HG03039 (cell line): ENCODE results near the gene TSPO2.
"Not testable (repeated sequence)": the region's sequence is repeated elsewhere in the genome, so short reads cannot be mapped to it uniquely, and the experiment has no call there.

Source experiments
- ATAC-seq: cut with Tn5 transposase; IDR thresholded peaks from one replicate; pipeline ENCODE4 v1.9.1; 2021; ENCODE audit warnings: mild to moderate bottlenecking, moderate library complexity; ENCODE audit not compliant: unreplicated experiment

The TSPO2 gene, protein sequence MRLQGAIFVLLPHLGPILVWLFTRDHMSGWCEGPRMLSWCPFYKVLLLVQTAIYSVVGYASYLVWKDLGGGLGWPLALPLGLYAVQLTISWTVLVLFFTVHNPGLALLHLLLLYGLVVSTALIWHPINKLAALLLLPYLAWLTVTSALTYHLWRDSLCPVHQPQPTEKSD

DNA sequence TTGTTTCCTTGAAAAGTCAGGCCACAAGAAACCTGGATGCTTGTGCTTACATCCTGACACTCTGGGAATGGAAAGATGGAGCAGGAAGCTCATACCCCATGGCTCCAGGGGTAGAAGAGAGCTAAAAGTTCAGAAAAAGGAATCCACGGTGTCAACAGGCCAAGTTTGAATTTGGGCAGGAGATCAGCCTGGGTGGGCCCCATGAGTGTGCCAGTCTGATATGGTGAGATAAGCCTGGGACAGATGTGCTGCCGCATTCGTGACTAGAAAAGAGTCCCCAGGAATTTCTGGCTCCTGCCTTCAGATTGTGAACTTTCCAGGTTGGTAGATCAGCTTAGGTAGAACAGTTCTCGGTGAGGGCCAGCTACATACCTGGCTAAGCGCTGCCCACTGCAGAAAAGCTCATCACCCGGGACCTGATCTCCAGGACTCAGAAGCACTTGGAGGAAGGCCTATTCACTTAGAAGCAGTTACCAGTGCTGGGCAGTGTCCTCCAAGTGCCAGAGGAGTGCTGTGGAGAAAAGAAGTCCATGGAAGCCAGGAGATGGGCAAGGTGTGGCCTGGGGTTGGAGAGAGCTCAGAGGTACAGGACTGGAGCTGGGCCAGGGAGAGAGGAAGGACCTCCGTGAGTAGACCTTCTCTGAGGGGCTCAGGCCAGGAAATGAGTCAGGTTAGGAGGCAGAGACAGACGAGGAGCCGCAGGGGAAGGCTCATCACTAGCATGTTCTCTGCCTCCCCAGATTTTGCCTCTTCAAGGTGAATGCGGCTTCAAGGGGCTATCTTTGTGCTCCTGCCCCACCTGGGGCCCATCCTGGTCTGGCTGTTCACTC is at the start of gene TSPO2:
Gene TSPO2 (plus strand): TSS at position 242 of the 830 bp plus-strand sequence. CDS start 519 bp downstream, at position 761.
- ATAC-seq = no peak

- no peak for ATAC-seq
These were observed 49.5 kb upstream of the TSPO2 start for GRCh38 chr6:40992746-40993145.

- ATAC-seq = no peak
These were observed 45.6 kb upstream of the TSPO2 start for GRCh38 chr6:40996591-40997233.

DNA sequence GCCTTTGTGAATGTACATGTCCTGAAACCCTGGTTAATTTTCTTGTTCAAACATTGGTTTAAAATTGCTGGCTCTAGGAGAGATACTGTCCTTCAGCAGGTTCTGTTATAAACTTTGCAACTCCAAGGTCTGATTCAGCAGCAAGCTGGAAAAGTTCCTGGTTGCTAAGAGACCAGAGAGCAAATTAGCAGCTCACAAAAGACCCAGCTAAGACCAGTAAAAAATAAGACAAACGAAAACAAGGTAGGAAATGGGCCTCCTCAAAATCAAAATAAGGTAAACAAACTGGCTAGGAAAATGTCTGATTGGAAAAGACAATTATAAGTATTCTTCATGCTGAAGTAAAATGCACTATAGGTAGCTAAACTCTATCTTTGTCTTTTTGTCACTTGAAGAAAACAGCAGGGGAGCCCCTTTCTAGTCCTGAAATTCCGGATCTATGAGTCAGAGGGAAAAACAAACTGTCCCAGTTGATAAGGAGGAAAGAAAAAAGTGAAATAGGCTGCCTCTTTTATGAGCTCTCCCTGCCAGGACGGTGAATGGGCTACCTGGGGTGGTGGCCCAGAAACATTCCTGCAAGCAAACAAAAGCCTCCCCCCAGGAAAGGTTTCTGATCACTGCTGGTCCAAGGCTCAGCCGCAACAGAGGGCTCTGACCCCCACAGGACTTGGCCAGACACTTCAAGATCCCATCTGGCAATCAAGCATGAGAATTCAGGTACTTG is 44.9 kb upstream of the TSPO2 start:
- ATAC-seq = no peak

DNA sequence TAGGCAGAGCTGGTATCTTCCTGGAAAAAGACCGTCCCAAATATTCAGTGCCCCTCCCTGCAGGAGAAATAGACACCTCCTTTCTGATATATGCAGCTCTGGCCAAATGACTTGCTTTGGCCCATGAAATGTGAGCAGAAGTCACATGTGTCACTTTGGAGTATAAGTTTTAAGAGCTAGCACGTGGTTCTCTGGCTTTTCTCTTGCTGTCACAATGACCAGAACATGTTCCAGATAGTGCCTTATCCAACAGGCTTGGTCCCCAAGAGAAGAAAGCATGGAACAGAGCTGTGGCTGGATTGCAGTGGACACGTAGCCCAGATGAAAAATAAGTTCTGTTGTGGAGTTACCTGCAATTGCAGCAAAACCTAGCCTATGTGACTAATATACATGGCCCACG is 43.6 kb upstream of the TSPO2 start:
- ATAC-seq = no peak

GRCh38 chr6:40999569-40999968 is 42.7 kb upstream of the TSPO2 start:
- ATAC-seq = no peak

- no peak for ATAC-seq
These were observed 42.0 kb upstream of the TSPO2 start for GRCh38 chr6:41000248-41000647.

DNA sequence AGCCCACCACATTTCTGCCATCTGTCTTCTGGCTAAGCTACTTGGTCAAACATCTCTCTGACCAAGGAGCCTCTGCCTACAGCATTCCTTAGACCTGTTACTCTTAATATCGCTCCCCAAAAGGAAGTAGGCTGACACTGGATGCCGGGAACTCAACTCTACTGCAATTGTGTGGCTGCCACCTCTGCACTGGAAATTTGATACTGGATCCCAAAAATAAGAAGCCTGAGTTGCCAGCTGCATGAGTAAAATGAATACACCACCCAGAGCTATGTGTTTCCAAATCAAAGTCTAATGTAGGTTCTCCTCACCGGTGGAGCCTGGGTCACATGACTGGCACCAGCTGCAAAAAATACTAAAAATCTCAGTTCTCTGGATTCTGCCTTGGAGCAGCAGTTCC is 40.1 kb upstream of the TSPO2 start:
- ATAC-seq = no peak

- ATAC-seq = not testable (repeated sequence)
These were observed 36.0 kb upstream of the TSPO2 start for GRCh38 chr6:41006217-41006616.

DNA sequence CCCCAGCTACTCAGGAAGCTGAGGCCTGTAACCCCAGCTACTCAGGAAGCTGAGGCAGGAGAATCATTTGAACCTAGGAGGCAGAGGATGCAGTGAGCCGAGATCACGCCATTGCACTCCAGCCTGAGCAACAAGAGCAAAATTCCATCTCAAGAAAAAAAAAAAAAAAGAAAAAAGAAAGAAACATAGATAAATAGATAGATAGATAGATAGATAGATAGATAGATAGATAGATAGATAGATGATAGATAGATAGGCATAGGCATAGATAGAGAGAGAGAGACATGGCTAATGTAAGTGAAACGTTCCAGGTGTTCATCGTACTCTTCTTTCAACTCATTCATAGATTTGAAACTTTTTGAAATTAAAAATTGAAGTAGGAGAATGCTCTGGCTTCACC is 35.3 kb upstream of the TSPO2 start:
- ATAC-seq = not testable (repeated sequence)

DNA sequence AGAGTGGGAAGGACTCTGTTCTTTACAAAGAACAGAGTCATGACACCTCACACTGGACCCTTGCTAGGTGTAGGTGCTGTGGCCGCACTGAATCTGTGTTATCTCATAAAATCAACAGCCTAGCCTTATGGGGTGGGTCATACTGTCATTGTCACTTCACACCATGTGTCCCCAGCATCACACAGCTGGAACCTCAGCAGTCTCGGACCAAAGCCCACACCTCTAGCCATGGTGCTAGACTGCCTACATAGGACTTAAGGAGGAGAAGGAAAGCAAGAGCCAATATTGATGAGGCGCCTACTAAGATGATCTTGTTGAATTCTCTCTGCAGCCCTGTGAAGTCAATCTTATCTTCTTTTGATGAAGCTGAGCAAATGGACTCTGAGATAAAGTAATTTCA is 34.3 kb upstream of the TSPO2 start:
- no peak for ATAC-seq

DNA sequence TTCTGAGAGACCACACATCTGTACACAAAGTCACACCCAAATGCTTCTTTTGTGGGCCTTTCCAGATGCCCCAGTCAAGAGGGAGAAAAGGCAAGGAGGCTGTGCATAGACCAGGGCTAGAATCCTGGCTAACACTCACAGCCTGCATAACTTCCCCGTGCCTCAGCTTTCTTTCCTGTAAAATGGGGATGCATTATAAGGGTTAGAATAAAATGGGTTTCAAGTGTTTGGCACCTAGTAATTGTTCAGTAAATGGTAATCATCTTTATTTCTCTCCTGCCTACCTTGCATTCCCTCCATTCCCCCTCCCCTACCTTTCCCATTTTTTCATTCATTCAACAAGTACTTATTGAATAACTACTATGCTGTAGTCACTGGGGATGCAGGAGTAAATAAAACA is 32.6 kb upstream of the TSPO2 start:
- no peak for ATAC-seq

DNA sequence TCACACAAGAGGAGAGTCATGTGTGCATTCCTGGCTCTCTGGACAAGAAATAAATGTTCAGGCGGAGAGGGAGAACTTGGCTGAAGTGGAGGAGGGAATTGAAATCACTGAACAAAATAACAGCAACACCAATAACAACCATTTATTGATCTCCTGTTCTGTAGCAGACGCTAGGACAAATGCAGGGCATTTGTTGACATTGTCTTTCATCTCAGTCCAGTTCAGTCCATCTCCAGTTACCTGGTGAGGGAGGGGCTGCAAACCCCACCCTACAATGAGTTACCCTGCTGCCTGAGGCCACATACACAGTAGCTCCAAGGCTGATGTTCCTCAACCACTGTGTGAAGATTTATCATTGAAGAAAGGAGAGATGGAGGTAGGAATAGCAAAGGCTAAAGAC is 30.6 kb upstream of the TSPO2 start:
- no peak for ATAC-seq

DNA sequence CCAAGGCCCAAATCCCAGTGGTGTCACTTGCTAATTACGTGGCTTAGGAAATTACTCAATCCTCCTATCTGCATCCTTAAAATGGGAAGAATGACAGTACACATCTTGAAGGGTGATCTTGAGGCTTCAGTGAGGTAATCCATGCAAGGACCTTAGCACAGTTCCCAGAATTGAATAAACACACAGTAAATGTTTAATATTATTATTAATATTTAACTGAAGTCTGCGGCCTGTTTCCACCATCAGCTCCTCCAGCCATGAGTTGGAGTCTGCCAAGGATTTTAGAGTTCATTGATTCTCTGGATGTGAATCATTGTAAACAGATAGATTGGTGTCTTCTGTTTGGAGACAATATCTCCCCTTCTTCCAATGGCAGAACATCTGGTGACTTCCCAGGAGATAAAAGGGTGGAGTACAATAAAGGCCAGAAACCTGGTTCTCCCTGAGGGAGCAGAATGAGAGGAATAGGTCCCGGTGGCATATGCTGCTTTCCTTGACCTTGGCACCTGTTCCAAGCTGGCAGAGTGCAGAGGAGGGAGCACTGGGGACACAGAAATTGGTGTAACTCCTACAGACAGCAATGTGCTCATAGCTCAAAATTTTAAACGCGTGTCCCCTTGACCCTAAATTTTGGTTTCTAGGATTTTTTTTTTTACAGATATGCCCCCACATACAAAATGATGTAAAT is 28.7 kb upstream of the TSPO2 start:
- no peak for ATAC-seq

- ATAC-seq = no peak
These were observed 27.5 kb upstream of the TSPO2 start for GRCh38 chr6:41014780-41015179.

DNA sequence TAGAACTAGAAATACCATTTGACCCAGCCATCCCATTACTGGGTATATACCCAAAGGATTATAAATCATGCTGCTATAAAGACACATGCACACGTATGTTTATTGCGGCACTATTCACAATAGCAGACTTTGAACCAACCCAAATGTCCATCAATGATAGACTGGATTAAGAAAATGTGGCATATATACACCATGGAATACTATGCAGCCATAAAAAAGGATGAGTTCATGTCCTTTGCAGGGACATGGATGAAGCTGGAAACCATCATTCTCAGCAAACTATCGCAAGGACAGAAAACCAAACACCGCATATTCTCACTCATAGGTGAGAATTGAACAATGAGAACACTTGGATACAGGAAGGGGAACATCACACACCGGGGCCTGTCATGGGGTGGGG is 26.4 kb upstream of the TSPO2 start:
- ATAC-seq = not testable (repeated sequence)

DNA sequence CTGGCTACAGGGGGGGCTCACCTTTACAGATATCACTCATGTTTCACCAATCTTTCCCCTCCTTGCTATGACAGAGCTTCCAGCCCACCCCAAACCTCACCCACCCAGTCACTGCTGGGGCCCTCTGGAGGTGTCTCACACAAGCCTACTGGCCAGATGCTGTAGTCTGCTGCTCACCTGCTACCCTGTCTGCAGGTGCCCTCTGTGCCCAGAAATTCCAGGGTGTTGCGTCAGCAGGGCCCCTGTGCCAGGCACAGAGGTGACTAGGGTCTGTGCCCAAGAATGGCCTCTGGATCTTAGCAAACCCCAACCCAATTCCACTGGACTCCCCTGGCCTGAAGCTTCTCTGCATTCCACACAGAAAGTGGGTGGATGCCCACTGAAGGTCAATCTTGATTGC is 24.6 kb upstream of the TSPO2 start:
- no peak for ATAC-seq

DNA sequence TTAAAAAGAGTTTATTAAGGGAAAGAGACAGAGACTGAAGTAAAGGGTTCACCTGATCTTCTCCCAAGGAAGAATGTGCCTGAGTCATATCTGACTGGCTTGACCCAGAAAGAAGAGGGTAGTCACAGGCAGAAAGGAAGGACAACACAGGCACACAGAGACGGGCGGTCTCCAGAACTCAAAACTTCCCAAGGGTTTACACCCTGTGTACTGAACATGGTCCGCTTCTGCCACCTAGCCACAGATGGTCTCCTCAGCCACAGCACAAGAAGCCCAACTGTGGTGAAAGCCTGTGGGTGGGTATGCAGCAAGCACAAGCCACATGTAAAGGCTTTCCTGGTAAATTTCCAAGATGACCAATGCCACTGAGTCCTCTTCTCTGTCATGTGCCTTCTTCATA is 20.4 kb upstream of the TSPO2 start:
- ATAC-seq = no peak

DNA sequence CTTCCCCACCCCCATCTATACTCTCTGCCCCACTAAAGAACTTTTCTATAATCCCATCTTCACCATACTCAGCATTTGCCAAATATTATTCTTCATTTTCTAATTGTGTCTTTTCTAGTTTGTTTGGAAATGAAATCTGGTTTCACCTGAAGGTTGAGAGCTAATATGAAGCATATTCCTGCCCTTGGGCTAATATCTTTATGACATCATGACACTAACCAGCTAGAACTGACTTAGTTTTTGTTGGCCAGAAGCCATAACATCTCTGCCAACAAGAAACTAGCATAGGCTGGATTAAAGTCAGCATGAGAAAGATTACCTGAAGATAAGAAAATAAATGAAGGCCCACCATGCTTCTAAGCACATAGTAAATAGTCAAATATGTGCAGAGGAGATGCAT is 20.0 kb upstream of the TSPO2 start:
- no peak for ATAC-seq

DNA sequence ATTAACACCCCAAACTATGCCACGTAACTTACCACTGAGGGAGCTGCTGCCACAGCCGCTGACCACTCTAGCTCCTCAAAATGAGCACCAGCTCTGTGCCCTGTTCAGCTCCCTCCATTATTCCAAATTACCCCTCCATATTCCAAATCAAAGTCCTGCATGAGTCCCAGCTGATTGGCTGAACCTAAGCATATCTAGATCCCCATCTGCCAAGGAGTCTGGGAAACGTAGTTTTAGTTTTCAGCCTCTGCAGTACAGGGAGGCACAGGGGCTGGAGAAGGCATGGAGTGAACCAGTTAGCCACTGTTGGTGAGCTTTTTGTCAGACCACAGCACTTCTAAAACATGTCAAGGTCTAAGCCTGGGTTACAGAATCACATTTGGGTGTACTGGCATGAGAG is 19.2 kb upstream of the TSPO2 start:
- ATAC-seq = no peak

DNA sequence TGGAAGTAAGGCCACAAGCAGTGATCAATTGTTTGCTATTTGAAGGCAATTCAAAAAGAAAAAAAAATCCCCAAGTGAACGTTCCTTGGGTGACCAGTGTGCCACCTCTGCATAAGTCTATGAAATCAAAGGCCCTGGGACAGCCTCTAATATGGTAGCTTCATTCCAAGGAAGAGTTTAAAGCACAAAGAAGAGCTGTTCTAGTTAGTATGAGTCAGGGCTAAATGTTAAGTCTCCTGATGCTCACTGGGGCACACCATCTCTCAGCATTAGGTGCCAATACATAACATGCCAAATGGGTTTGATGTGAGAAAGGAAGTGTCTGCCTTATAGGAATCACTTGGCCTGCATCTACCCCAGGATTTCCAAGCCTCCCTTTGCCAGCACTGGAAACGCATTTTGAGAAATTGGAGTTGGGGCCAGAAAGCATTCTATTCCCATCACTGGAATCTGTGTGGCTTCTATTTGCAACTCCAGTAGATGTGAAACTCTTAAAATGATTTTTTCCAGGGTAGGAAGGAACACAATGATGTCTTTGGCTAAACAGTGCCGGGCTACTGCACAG is 16.2 kb upstream of the TSPO2 start:
- no peak for ATAC-seq
